Upper lobe of left lung (tissue), 4 donors: ENCODE measurements around the gene ATMIN.

Experiments
- CTCF ChIP-seq, 6 experiments: fragments of 450-650 bp in 4 of 6; fragments of 200-600 bp in 2 of 6; sonication (generic) in 2 of 6; IDR thresholded peaks; one replicate each; pipeline ENCODE4 v1.5.1; 2016 to 2019; ENCODE audit warnings: antibody characterized with exemption in 6 of 6
- EP300 ChIP-seq, 4 donors: sonication (generic); formaldehyde crosslinking; IDR thresholded peaks; one replicate each; pipeline ENCODE4 v1.5.1; 2017; ENCODE audit warnings: antibody characterized with exemption in 4 of 4, control low read depth in 2 of 4
- POLR2A ChIP-seq, 4 donors: fragments of 450-650 bp; IDR thresholded peaks; one replicate each; pipeline ENCODE4 v1.5.1; 2016 to 2017; ENCODE audit warnings: antibody characterized with exemption in 4 of 4, mild to moderate bottlenecking in 2 of 4

- TF ChIP-seq POLR2A (IDR thresholded peaks at IDR 0.05) (peak in 2 of 4 donors; percentile 9 to 56), CTCF (IDR thresholded peaks at IDR 0.05) (no peak), EP300 (IDR thresholded peaks at IDR 0.05) (no peak)
Observed at GRCh38 chr16:81095953-81096714, 60.5 kb downstream of the ATMIN start, which contains the start of gene GCSH.
